Epithelial cell of prostate (primary cell): ENCODE data around the gene ATP10B.
"Not testable (repeated sequence)": the region's sequence is repeated elsewhere in the genome, so short reads cannot be mapped to it uniquely, and the experiment has no call there.

Experiments
- DNase-seq: peaks from one replicate; pipeline ENCODE4 v3.0.0-alpha.2; 2011; ENCODE audit warnings: low read depth, low spot score
- H3K27ac ChIP-seq: fragments of 450-650 bp; 2 replicates; pipeline ENCODE4 v1.5.1; 2017; ENCODE audit warnings: mild to moderate bottlenecking

ATP10B gene

GRCh38 chr5:160831801-160832200, 20.2 kb downstream of the ATP10B start:
- H3K27ac ChIP-seq = no peak overlapping the region

GRCh38 chr5:160824301-160825001, 27.6 kb downstream of the ATP10B start:
- no peak overlapping the region for H3K27ac ChIP-seq
- no peak for DNase-seq

More at GRCh38 chr5:160831801-160832200, 20.2 kb downstream of the ATP10B start:
- DNase-seq = no peak

- DNase-seq, H3K27ac ChIP-seq: not testable (repeated sequence)
Observed at GRCh38 chr5:160812996-160813395, 39.0 kb downstream of the ATP10B start.

GRCh38 chr5:160805376-160805775, 46.6 kb downstream of the ATP10B start:
- H3K27ac ChIP-seq = no peak overlapping the region
- no peak for DNase-seq

DNA sequence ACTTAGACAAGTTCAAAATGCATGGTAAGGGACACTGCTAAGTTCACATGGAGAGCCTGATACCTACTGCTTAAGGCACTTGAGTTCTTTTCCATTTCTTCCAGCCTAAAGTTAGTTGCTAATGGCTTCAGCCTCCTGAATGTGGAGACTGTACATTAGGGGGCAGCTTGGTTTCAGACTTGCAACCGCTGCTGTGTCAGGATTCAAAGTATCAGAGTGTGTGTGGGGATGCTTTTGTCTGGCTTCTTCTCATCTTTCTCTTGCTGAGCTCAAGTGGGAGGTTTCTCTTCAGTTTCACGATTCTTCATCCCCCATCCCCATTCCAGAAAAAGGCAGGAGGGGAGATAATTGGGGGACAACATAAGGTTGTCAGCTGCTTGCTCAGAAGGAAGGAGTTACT, 49.4 kb downstream of the ATP10B start:
- DNase-seq = no peak
- H3K27ac ChIP-seq = no peak overlapping the region

DNA sequence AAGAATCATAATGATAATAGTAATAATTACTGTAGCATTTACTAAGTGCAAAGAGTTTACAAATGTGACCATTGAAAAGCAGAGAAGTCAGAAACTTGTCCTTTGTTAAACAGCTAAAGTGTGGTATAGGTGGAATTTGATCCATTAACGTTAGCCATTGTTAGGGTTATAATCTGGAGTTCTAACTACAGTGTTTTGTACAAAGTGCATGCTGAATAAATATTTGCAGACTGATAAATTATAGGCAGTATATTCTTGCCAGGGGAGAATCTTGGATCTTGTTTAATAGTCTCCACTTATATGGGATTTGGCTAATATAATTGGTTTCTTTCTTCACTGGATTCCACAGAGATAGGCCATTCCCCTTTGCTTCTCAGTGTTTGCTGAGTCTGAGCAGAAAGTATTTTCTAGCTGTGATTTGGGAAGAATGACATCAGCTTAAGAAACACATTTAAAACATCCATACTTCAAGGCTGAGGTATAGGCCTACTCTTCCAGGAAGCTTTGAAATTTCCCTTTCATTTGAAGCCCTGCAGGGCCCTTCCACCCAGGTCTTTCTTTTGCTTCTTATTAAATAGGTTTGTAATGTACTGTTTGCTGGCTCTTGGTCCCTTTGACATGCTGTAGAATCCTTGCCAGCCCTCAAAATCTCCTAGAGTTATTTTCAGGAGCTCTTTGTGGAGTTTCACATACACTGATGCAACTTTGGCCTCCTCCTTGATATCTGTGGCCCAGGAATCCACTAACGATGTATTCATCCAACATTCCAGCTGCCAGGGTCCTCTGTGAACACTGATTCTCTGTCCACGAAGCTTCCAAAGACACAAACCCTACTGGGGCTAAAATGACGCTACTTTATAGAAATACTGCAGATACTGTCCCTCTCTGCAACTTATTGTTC, 51.4 kb downstream of the ATP10B start:
- no peak for DNase-seq
- H3K27ac ChIP-seq = no peak overlapping the region

DNA sequence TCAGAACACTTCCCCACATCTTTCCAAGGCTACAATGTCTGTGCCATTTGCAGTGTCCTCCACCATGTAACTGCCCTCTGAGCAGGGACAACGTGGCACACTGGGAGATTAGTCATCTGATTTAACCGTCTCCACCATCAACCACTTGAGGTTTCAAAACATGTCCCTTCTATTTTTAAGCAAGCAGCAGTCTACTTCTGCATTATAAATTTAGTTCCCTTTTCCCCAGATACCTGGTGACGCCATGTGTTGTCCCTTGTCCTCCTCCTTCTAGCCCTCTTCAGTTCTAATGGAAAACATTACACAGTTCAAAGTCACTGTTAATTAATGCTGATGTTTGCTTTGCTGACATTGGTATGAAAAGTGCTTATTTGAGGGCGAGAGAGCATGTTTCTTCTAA, 52.8 kb downstream of the ATP10B start:
- H3K27ac ChIP-seq = no peak overlapping the region
- DNase-seq = no peak

DNA sequence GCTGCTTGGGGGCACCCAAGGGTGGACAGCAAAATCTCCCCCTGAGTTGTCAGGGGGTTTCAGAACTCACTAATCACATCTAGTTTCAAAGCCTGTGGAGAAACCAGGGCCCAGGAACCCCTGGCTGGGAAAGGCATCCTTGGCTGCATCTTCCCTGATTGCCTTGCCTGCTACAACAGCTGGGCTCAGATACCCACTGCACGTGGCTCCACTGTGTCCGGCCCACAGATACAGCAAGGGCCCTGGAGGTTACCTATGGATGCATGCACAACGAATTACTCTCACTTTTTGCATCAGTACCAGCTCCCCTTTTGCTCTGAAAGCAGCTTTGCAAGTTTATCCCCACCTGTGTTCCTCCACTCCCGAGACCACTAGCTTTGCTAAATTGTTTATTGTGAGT, 55.0 kb downstream of the ATP10B start:
- no peak overlapping the region for H3K27ac ChIP-seq
- DNase-seq = no peak

- DNase-seq = no peak
- no peak overlapping the region for H3K27ac ChIP-seq
Observed at GRCh38 chr5:160793530-160793899, 58.5 kb downstream of the ATP10B start.

DNA sequence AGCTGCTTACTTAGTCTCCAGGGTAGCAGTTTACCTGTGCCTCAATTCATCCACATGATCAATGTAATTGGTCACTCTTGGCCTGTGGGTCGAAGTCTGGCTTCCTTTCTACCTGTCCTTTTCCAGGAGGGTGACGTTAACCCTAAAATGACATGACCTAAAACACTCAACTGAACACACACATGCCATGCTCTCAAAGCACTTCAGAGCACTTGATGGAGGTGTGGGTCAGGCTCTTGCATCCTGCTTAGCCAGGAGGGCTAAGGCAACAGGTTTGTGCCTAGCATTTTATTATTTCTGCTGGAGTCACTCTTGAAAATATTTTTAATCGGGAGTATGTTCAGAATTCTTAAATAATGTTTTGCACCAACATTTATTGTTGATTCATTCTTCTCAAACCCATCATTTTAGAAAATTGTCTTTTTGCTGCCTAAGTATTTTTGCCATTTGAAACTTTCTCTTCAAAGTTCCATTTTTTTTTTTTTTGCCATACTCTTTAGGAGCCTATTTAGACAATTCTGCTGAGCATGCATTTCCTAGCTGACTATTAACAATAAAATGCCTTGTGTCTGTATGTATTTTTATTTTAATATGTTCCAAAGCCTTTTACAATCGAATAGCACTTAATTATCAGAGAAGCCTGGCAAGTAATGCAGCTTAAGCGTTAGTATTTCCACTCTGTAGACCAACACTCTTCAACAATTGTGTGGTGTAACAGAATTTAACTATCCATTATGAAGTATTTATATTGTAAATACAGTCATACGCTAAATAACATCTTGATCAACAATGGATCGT, 59.1 kb downstream of the ATP10B start:
- DNase-seq = no peak
- no peak overlapping the region for H3K27ac ChIP-seq

- no peak overlapping the region for H3K27ac ChIP-seq
- DNase-seq = peak; percentile 16
Observed at GRCh38 chr5:160792281-160792680, 59.7 kb downstream of the ATP10B start.

DNA sequence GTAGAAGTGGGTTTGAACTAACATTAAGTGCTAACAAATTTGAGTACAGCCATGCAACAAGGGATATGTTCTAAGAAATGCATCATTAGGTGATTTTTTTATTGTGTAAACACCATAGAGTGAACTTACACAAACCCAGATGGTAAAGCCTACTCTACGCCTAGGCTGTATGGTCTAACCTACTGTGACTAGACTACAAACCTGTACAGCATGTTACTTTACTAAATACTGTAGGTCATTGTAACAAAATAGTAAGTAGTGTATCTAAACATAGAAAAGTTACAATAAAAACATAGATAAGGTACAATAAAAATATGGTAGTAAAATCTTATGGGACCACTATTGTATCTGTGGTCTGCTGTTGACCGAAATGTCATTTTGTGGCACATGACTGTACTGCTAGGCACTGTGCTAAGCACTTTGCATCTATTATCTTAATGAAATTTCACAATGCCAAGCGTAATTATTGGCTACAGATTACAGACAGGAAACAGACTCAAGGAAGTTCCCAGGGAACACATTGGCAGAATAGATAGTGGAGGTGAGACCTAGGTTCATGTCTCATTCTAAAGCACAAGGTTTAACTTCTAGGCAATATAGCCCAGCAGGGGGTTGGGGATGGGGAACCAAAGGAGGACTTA, 62.7 kb downstream of the ATP10B start:
- DNase-seq = no peak
- no peak overlapping the region for H3K27ac ChIP-seq

DNA sequence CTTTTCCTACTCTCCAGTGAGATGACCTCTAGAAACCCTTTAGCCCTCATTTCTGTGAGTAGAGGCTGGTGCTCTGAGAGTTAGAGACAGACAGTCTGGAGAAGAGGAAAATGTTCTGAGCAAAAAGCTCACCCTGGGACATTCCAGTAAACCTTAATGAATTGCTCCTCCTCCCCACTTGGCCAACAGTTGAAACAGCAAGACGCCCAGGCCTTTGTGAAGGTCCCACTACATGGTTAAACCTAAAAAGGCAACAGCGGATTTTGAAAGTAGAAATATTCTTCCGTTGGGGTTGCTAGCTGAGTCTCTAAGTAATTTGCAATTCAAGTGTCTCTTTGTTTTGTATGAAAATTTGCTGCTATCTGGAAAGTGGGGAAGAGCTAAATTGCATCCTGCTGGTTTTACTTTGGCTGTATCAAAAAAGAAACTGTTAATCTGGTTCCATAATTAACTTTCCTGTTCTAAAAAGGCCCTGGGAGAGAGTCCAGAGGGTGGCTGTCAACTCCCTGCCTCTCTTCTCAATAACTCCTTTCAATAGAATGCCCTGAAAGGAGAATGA, 63.8 kb downstream of the ATP10B start:
- no peak for DNase-seq
- H3K27ac ChIP-seq = no peak overlapping the region

- no peak for DNase-seq
- no peak overlapping the region for H3K27ac ChIP-seq
Observed at GRCh38 chr5:160787240-160787639, 64.8 kb downstream of the ATP10B start.

DNA sequence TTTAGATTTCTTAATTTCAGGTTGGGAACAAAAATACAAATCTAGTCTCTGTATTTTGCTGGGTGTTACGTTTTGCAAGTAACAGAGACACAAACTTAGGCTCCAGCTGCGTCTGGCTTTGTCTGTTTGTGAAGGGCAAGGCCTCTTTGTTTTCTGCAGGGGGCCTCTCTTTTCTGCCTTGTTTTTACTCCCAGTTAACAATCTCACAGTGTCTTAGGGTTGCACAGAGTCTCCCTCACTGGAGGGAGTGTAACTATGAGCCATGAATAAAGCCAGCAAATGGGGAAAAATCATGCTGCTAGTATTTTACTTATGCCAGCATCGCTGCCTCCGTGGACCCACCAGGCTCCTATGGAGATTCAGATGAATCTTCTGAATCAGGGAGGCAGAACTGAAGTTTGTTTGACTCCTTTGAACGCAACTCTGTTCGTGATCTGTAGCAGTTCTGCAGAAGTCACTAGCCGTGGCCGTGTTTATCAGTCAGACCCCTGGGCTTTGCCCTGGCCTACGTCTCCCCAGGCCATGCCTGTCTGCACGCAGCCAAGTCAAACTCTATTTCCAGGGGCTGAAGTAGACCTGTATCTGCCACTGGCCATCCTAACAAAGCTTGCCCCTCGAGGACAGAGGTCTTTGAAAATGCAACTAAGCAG, 77.2 kb downstream of the ATP10B start:
- no peak for DNase-seq

DNA sequence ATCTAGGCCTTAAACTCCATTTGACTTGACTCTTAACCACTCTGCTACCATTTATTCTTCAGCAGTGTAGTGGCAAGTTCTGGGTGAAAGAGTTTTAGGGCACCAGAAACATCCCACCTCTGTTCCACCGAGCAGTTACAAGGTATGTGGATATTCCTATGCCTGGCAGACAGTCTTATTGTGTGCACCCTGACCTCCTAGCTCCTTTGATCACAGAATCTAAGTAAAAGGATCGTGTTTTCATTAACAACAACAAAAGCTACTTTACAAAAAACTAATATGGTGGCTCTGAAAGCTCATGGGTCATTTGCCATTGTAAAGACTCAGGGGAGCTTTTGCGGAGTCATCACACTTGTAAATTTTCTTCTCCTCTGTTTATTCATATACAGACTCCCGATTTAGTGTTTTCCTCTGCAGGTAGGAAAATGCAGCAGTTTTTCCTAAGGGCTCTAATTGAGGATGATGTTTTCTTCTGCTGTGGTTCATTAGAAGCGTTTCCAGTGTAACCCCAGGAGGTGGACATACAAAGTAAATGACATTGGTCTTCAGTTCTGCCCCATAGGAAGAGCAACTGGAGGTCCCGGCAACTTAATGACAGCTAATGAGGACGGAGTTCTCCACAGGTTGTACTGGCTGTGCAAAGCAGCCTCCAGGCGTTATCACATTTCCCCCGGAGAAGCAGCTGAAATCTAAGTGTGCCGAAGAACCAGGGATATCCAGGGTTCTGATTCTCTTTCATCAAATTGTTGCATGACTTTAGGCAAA, 78.2 kb downstream of the ATP10B start:
- no peak overlapping the region for H3K27ac ChIP-seq
- DNase-seq = no peak

More for the DNA sequence above, 77.2 kb downstream of the ATP10B start:
- no peak overlapping the region for H3K27ac ChIP-seq

DNA sequence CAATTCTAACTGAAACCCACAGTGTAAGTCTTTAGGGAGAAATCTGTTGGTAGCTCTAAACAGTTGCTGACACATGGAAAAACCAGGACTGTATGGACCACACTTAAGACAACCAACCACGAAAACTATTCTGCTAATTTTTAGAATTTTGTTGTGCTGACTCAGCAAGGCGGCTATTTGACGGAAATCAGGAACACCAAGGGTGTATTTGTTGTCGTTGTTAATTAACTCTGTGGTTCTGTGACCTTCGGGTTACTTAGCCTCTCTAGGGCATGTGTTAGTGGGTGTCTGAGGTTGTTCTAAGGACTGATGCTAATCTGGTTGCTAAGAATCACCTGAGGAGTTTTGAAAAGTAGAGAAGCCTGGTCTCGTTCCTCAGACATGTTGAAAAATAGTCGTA, 79.2 kb downstream of the ATP10B start:
- no peak for DNase-seq
- no peak overlapping the region for H3K27ac ChIP-seq

- no peak overlapping the region for H3K27ac ChIP-seq
Observed at GRCh38 chr5:160770718-160771117, 81.3 kb downstream of the ATP10B start.

DNA sequence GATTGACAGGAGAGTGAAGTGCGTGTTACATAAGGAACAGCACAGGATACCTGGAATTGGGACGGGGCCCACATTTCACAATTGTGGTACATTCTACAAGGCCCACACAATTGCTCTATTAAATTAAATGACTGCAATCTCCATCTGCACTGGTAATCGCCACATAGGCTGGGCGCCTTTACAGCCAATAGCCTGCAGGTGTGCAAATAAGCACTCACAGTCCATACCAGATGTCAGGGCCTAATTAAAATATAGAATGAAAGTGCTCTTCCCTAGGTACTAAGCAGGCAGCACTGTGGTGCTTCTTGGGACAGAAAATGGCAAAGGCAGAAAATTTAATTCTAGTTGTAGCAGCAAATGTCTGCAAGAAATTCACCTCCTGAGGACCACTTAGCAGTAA, 82.7 kb downstream of the ATP10B start:
- no peak overlapping the region for H3K27ac ChIP-seq
- no peak for DNase-seq

More at GRCh38 chr5:160770718-160771117, 81.3 kb downstream of the ATP10B start:
- no peak for DNase-seq
